Suppressor macrophage treated with lipopolysaccharide for 1 hour (primary cell): ENCODE data around the gene RAB30.
A peak's percentile ranks its signal among the peaks of the same experiment; 100 is the strongest.

Source experiments
- DNase-seq, 3 donors: peaks; one replicate each; pipeline ENCODE4 v3.0.0-alpha.2; 2020 to 2022

Gene RAB30

GRCh38 chr11:83071567-83072349 lies at the start of gene RAB30:
RAB30 (minus strand) TSS chr11:83071897; CDS start chr11:82997316, 74,581 bp downstream.
- peak; percentile 97 to 100 (median 99) for DNase-seq

DNA sequence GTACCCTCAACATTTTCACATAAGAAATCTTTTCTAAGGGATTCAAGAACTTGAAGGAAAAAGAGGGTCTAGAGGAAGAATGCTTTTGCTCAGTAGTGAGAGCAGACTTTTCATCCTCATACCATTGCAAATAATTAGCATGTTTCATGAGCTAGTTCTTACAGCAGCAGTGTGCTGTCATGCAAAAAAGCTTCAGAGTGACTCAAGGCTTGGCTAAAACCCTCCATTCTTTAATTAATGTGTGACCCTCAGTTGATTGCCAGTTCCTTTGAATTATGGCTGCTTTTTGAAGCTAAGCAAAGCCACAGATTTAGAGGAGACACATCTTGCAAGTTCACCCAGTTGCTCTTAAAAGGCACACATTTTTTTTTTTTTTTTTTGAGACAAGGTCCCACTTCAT lies 48.6 kb upstream of the RAB30 start:
- no peak for DNase-seq

- DNase-seq: no peak
Observed at GRCh38 chr11:83119216-83119615, 47.5 kb upstream of the RAB30 start.

- DNase-seq: no peak
Observed at GRCh38 chr11:83118814-83119213, 47.1 kb upstream of the RAB30 start.

DNA sequence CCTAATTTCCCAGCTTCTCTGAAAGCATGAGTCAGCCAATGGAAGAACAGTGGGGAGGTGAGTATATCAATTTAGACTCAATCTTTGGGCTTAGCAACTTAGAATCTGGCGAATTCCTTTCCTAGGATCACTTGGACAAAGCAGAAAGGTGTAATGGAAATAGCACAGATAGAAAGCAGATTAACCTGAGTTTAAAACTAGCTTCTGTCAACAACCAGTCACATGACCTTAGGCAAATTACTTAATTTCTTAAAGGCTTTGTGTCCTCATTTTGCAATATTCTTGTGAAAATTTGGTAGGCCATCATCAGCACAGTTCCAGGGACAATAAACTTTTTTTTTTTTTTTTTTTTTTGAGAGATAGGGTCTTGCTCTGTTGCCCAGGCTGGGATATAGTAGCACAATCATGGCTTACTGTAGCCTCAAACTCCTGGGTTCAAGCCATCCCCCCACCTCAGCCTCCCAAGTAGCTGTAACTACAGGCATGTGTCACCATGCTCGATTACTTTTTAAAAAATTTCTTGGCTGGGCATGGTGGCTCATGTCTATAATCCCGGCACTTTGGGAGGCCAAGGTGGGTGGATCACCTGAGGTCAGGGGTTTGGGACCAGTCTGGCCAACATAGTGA lies 44.4 kb upstream of the RAB30 start:
- no peak for DNase-seq

- peak in 1 of 3 donors; percentile 13 for DNase-seq
Observed at GRCh38 chr11:83115551-83115950, 43.9 kb upstream of the RAB30 start.

- no peak for DNase-seq
Observed at GRCh38 chr11:83115026-83115425, 43.3 kb upstream of the RAB30 start.

DNA sequence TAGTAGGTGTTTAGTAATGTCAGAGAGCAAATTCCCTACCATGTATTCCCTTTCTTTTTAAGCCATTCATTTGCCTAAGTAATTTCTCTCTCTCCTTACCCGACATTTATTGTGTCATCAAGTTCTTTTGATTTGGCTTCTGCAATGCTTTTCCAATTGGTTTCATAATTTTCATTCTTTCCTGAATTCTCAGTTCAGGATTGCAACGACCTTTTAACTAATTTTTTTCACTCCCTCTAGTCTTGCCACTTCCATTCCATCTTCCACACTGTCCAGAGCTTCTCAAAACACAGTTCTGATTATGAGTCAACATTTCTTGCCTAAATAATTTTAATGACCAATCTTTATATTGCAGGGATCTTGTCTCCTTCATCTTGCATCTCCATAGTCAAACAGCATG lies 41.2 kb upstream of the RAB30 start:
- DNase-seq: peak in 1 of 3 donors; percentile 8

DNA sequence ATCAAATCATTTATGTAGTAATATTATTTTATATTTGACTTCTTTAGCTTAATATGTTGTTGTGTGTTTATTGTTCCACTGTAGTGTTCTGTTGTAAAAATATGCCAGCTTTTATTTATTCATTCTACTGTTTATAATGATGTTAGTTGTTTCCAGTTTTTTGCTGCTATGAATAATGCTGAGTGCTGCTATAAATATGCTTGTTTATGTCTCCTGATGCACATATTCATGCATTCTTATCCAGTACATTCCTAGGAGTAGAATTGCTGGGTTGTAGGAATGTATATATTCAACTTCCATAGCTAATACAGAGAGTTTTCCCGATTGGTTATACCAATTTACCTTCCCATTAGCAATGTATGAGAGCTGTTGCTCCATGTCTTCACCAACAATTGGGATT lies 33.5 kb upstream of the RAB30 start:
- DNase-seq: no peak

DNA sequence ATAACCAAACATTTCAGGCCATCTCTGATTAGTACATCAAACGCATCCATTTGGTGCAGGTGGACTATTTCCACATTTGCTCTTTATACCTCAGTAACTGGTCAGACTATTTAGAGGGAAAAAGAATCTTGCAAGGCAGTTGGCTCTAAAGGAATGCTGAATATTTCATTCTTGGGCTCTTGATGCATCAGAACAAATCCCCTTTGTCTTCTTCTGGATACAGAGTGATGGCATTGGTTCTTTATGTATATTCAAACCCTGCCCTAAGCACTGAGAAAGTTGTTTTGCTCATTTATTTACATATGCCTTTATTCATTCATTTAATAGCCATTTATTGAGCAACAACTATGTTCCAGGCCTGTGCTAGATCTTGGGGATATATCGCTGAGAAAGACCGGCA lies 31.1 kb upstream of the RAB30 start:
- DNase-seq: no peak

DNA sequence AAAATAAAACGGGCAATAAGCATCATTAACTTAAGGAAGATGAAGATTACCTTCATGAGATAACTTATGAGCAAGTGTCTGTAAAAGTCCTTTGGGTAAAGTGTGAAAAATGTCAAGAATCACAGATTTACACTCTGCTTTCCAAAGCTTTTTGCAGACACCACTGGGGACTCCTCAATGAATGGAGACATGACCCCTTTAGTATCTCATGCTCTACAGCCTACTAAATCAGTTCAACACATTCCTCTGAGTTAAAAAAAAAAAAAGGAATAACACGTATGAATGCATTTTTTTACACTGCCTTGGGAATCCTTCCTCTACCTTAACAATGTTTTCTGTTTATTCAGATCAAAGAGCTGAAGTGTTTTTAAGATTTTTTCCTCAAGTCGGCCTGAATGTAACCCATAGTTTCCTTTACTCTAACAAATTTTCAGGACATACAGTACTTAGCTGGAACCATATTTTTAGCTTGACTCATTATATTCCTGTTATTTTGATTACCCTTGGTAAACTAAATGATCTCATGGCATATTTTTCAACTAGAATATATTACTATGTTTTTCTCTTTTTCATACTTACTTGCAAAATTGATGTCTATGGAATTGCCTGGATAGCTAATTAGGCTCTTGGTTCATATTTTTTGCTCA lies 25.9 kb upstream of the RAB30 start:
- no peak for DNase-seq

DNA sequence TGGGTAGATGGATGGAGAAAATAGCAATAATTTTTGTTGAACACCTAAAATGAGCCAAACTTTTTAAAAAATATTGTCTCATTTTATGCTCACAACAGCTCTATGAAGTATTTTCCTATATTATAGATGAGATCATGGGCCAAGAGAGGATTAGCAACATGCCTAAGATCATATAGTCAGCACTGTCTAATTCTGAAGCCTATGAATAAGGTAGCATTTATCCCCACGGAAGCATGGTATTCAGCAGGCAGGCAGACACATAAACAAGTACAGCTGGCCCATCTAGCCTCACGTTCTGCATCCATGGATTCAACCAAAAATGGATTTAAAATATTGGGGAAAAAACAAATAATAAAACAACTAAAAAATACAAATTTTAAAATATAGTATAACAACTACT lies 21.9 kb upstream of the RAB30 start:
- DNase-seq: no peak

DNA sequence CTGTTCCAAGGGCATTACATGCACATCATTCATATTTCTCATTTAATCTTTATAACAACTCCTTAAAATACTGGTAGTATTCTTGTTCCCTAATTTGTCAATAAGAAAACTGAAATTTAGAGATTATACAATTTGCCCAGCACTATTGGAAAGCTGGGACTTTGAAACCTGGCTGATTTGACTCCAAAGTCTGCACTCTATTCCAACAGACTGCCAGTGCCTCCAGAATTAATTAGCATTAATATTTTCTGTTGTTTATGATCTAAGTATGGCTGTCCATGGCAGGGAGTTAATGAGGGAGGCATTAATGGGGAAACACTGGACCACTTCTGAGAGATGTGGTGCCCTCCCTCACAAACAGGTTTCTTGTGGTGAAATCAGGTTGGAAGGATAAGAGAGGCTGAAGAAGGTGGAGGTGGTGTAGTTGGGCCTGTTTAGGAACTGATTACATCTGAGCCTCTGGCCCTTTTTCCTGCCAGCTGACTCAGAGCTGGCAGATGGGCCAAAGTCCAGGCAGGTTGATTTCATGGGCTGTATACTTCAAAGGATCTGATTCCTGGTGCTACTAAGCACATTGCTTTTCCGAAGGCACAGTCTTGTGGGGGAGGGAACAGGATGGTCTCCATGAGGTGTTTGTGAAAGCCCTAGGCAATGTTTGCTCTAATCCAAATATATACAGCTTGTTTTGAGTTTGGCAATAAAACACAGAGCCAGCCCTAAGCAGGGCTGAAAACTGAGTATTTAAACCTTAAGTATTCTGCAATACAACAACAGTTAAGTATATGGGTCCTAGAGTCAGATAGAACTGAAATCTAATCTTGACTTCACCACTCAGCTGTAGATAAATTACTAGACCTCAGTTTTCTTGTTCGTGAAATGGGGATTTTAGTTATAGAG lies 21.0 kb upstream of the RAB30 start:
- no peak for DNase-seq

DNA sequence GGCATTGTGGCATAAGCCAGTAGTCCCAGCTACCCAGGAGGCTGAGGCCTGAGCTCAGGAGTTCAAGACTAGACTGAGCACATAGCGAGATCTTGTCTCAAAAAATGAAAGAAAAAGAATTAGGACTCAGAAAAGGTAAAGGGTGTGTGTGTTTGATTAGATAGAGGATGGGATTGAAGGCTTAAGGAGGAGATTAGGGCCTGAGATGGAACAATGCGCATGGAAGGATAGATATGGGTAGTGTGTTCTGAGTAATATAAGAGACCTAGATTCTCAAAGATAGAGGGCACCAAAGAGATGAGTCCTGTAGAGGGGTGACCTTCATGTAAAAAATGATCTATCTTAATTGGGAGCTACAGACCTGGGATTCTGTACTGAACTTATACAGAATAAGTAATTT lies 17.3 kb upstream of the RAB30 start:
- no peak for DNase-seq

DNA sequence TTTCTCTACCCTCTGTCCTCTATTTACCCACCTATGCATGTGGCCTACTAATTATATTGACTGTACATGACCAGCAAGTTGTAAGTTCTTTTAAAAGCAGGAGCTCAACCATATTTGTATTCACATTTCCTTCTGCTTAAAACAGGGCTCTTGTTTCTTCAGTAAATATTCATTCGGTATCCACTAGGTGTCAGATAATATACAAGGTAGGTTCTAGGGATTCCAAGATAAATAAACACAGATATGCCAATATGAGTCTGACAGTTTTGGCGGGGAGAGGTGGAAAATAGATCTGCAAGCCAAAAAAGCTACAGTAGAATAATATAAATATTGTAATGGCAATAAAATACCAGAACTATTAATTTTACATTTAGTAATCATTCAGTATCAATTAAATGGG lies 15.3 kb upstream of the RAB30 start:
- no peak for DNase-seq

- DNase-seq: no peak
Observed at GRCh38 chr11:83079820-83080219, 8.1 kb upstream of the RAB30 start.

DNA sequence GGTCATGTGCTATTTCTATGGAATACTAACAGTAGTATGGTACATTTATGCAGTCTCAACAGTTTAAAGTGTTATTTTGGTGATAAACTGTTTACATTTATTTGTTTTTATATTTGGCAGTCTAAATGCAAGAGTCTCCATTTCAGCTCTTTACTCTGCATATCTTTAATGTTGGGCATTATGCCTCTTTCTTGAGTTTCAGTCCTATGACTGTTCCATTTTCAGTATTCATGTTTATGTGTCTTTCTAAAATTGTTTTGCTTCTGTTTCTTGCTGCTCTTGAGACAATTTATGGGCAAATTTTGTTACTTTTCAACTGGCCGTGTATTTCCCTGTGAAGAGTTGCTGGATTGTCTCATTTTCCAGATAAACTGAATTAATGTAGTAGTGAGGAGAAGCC lies 6.6 kb upstream of the RAB30 start:
- DNase-seq: no peak

DNA sequence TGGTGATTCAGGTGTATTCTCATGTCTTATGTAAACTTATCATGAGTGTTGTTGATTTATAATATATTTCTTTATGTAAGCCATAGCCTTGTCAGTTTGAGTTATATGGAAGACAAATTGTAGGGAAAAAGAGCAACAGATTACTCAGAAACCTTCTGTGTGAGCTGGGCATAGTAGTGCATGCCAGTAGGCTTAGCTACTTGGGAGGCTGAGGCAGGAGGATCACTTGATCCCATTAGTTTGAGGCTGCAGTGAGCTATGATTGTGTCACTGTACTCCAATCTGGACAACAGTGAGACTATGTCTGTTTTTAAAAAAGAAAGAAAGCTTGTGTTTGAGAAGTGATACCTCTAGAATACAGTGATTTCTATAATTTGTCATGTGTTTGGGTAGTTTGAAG lies 2.2 kb upstream of the RAB30 start:
- DNase-seq: no peak

DNA sequence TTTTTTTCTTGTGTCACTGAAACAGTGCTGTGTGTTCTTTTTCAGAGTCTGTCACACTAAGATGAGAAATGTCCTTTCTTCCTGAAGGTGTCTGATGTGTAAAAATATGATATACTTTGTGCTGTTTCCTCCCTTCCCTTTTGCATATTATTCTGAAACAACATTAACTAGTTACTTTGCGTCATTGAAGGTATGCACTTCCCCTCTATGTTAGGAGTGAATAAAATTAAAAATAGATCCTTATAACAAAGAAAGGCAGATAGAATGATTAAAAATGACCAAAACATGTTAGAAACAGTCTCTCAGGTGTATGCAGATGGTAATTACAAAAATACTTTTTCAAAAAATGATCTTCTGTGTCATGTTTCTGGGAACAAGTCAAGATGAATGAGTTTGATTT lies 1.6 kb upstream of the RAB30 start:
- peak in 1 of 3 donors; percentile 12 for DNase-seq

DNA sequence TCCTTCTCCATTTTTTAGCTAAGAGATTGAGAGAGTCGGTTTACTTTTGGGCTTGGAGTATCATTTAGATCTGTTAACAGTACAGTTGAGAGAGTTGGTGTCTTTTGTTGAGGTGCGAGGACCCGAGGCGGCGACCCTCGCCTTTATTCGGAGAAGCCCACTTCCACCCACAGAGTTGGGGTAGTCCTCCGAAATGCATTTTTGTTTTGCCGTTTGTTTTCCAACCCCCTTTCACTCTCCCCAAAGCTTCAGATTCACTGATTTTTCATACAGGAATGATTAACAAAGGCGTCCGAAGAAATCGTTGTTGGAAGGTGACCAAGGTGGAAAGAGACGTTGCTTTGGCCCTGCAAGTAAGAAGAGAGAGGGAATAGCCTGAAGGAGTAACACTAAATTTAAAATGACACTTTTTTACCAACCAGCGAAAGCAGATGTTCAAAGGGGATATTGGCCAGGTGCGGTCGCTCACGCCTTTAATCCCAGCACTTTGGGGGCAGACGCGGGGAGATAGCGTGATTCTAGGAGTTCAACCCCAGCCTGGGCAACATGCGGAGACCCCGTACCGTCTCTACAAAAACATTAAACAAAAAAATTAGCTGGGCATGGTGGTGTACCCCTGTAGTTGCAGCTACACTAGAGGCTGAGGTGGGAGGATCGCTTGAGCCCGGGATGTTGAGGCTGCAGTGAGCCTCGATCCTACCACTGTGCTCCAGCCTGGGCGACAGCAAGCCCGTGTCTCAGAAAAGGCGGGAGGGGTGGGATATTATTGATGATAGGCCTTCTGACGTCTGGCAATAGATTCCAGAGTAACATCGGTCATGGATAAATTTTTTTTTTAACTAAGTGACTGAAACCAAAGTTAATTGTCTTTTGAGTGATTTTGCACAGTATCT lies 899 bp upstream of the RAB30 start:
- no peak for DNase-seq

GRCh38 chr11:83070731-83071566 lies 748 bp downstream of the RAB30 start:
- DNase-seq: no peak
